Mesothelial cell of epicardium (in vitro differentiated cells): ENCODE measurements around the gene RTN4RL1. TPM values are rescaled to one million over a fixed set of nuclear protein-coding genes. Genes with fewer than 3 reads are reported as not detected.

ENCODE experiments used
- DNase-seq, 2 experiments: peaks; one replicate each; pipeline ENCODE4 v3.0.0; 2021; ENCODE audit warnings: low spot score in 2 of 2; ENCODE audit not compliant: unreplicated experiment in 2 of 2
- H3K27ac Mint-ChIP-seq: 2 replicates; pipeline ENCODE4 v1.8.0; 2021; ENCODE audit warnings: mixed read lengths
- H3K27me3 Mint-ChIP-seq: 2 replicates; pipeline ENCODE4 v1.8.0; 2021; ENCODE audit warnings: low read depth, mixed read lengths
- H3K36me3 Mint-ChIP-seq: 2 replicates; pipeline ENCODE4 v1.8.0; 2021; ENCODE audit warnings: mixed read lengths
- H3K4me1 Mint-ChIP-seq: 2 replicates; pipeline ENCODE4 v1.8.0; 2021; ENCODE audit warnings: mixed read lengths
- H3K4me3 Mint-ChIP-seq: 2 replicates; pipeline ENCODE4 v1.8.0; 2021; ENCODE audit warnings: mild to moderate bottlenecking, moderate library complexity, mixed read lengths
- H3K9me3 Mint-ChIP-seq: 2 replicates; pipeline ENCODE4 v1.8.0; 2021; ENCODE audit warnings: mixed read lengths
- total RNA-seq: library from RNA; stranded (reverse); gene quantifications from 3 replicates; pipeline ENCODE4 v1.2.1, GENCODE V29; 2021
- TF ChIP-seq, protein P1 (sequence below): fragments of 200-600 bp; sonication (generic); IDR thresholded peaks from one replicate; pipeline ENCODE4 v1.5.0; 2021; ENCODE audit warnings: antibody characterized with exemption; ENCODE audit not compliant: unreplicated experiment

The RTN4RL1 gene
- total RNA-seq, 1 donor from 2014 or later = 0.20 TPM

DNA sequence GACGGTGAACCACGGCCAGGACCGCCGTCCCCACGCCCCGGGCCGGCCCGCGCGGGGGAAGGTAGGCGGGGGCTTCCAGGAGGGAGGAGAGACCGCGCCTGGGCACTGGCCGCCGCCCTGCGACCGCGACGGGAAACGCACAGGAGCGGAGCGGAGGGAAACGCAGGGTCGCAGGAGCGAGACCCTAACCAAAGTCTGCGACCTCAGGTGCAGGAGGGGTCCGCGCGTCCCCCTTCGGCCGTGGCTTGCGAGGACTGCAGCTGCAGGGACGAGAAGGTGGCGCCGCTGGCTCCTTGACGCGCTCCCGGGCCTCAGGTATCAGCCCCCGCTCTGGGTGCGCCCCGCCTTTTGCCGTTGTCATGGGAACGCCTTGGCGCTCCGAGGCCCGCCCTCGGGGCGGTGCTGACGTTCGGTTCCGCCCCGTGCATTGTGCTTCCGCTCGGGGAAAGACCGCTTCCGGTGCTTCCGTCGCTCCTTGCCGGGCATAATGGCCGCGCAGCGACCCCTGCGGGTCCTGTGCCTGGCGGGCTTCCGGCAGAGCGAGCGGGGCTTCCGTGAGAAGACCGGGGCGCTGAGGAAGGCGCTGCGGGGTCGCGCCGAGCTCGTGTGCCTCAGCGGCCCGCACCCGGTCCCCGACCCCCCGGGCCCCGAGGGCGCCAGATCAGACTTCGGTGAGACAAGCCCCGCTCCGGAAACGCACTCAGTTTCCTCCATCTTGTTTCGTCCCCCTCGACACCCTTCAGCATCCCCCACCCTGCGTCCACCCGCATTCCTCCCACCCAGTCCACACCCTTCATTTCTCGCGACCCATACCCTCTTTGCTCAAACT lies 16.6 kb upstream of the RTN4RL1 start, which contains the start of gene OVCA2:
Gene OVCA2, plus strand, starts transcription at position 462 of the 829 bp plus-strand sequence. Its CDS starts 26 bp downstream, at position 488.
- Mint-ChIP-seq H3K36me3 (peaks cover 9% of the 10 kb centered on the region), H3K9me3 (no peaks in the 10 kb centered on the region), H3K4me1 (peaks cover 18% of the 10 kb centered on the region), H3K27ac (peak within 1 kb of the TSS; percentile 97), H3K27me3 (no peaks in the 10 kb centered on the region), H3K4me3 (peak within 1 kb of the TSS; percentile 89)
- DNase-seq = peak; percentile 96 to 98
- TF ChIP-seq, protein P1, sequence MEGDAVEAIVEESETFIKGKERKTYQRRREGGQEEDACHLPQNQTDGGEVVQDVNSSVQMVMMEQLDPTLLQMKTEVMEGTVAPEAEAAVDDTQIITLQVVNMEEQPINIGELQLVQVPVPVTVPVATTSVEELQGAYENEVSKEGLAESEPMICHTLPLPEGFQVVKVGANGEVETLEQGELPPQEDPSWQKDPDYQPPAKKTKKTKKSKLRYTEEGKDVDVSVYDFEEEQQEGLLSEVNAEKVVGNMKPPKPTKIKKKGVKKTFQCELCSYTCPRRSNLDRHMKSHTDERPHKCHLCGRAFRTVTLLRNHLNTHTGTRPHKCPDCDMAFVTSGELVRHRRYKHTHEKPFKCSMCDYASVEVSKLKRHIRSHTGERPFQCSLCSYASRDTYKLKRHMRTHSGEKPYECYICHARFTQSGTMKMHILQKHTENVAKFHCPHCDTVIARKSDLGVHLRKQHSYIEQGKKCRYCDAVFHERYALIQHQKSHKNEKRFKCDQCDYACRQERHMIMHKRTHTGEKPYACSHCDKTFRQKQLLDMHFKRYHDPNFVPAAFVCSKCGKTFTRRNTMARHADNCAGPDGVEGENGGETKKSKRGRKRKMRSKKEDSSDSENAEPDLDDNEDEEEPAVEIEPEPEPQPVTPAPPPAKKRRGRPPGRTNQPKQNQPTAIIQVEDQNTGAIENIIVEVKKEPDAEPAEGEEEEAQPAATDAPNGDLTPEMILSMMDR = peak; percentile 61

DNA sequence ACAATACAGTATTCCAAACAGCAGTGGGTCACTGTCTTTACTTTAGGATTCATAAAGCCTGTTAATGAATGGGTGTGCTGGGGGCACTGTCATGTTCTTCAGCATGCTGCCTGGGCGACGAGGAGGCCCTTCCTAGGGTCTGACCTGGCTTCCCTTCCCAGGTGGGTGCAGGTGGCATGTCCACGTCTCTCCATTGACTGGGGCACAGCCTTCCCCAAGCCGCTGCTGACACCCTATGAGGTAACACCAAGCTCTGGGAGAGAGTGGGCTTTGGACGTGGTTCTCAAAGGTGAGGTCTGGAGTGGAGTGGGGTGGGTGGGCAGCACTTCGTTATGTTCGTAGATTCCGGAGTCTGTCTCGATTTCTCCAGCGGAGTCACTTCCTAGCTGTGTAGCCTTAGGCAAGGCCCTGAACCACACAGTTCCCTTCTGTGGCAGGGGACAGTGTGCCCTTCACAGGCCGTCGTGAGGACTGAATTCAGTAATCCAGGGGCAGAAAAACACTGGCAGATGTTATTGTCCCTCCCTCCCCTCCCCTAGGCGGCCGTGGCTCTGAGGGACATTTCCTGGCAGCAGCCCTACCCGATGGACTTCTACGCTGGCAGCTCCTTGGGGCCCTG lies 15.9 kb upstream of the RTN4RL1 start:
- Mint-ChIP-seq H3K9me3 (no peaks in the 10 kb centered on the region), H3K36me3 (peaks cover 17% of the 10 kb centered on the region), H3K27ac (peak overlapping the region; percentile 78), H3K4me3 (peak overlapping the region; percentile 89), H3K4me1 (peaks cover 18% of the 10 kb centered on the region), H3K27me3 (no peaks in the 10 kb centered on the region)
- DNase-seq = no peak
- TF ChIP-seq, protein P1 = no peak

DNA sequence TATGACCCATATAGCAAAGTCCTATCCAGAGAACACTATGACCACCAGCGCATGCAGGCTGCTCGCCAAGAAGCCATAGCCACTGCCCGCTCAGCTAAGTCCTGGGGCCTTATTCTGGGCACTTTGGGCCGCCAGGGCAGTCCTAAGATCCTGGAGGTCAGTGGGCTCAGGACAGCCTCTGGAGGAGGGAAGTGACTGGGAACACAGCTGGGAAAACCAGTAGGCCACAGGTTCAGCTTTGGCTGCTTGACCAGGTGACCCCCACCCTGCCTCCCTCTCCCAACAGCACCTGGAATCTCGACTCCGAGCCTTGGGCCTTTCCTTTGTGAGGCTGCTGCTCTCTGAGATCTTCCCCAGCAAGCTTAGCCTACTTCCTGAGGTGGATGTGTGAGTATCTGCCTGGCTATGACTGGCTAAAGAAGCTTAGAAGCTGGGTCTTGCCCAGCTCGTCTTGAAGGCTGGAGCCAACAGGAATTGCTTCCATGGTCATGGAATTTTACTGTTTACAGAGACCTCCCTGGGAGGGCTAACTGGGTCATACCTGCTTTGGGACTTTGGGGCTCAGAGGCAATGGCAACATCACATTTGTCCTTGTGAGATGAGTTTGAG lies 15.2 kb upstream of the RTN4RL1 start:
- H3K4me3 Mint-ChIP-seq = peak overlapping the region; percentile 89
- TF ChIP-seq, protein P1 = no peak
- H3K36me3 Mint-ChIP-seq = peaks cover 17% of the 10 kb centered on the region
- peaks cover 18% of the 10 kb centered on the region for H3K4me1 Mint-ChIP-seq
- H3K9me3 Mint-ChIP-seq = no peaks in the 10 kb centered on the region
- H3K27me3 Mint-ChIP-seq = no peaks in the 10 kb centered on the region
- no peak for DNase-seq
- H3K27ac Mint-ChIP-seq = peak overlapping the region; percentile 78

DNA sequence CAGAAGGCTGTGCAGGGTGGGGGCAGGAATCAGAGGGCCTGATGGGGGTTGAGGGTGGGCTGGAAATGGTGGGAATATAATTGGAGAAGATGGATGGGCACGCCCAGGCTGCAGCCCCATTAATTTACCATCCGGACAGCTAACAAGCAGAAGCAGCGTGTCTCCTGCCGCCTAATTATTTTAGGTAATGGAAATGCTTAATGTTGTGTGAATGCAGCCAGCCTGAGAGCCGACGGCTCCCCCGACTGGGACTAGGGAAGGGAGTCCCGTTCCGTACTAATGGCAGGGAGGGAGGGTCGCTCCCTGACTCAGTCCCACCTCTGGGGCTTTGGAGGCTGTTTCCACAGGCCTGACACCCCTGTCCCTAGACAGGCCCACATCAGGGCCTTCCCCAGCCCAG lies 12.0 kb upstream of the RTN4RL1 start:
- DNase-seq = no peak
- no peak overlapping the region for H3K4me3 Mint-ChIP-seq
- no peak overlapping the region for H3K27ac Mint-ChIP-seq
- H3K4me1 Mint-ChIP-seq = peaks cover 8% of the 10 kb centered on the region
- TF ChIP-seq, protein P1 = no peak
- H3K27me3 Mint-ChIP-seq = no peaks in the 10 kb centered on the region
- H3K9me3 Mint-ChIP-seq = no peaks in the 10 kb centered on the region
- H3K36me3 Mint-ChIP-seq = peaks cover 17% of the 10 kb centered on the region

DNA sequence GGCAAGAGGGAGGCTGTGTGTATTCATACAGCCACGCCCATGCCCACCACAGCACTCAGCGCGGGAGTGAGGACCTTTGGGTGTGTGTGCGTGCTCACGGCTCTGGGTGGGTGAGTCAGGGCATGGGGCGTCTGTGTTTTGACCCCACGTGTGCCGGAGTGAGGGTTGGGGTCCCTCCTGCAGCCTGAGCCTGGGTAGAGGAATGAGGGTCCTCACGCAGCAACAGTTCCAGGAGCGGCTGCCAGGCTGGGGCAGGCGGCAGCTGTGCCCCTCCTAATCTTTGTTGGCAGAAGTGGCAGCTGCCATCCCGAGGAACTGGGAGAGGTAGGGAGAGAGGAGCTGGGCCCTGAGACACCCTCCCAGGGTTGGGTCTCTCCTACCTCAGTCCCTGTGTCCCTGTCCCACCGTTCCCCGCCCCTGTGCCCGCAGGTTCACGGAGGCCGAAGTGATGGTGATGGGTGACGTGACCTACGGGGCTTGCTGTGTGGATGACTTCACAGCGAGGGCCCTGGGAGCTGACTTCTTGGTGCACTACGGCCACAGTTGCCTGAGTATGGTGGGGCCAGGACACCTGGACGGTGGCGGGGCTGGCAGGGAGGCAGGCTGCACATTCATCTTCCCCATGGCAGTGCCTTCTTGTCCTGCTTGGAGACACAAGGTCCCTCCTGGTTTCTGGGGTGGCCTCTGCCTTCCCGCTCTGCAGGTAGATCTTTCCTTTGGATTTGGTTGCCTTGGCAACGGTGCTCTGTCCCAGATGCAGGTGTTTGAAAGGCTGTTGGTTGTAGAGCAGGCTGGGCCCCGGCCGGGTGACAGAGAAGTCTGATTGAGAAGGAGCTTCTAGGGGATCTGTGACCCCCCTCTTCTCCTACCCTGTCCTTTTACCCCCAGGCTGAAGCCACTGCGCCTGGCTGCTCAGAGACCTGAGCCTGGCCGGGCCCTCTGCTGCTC lies 10.7 kb upstream of the RTN4RL1 start:
- H3K9me3 Mint-ChIP-seq = no peaks in the 10 kb centered on the region
- no peak for DNase-seq
- H3K27me3 Mint-ChIP-seq = no peaks in the 10 kb centered on the region
- TF ChIP-seq, protein P1 = no peak
- peaks cover 17% of the 10 kb centered on the region for H3K36me3 Mint-ChIP-seq
- H3K27ac Mint-ChIP-seq = no peak overlapping the region
- H3K4me1 Mint-ChIP-seq = peaks cover 8% of the 10 kb centered on the region
- H3K4me3 Mint-ChIP-seq = no peak overlapping the region
